Measurements from ENCODE around the gene RNF13.
"Not testable (repeated sequence)": the region's sequence is repeated elsewhere in the genome, so short reads cannot be mapped to it uniquely, and the experiment has no call there.

RNF13 gene

DNA sequence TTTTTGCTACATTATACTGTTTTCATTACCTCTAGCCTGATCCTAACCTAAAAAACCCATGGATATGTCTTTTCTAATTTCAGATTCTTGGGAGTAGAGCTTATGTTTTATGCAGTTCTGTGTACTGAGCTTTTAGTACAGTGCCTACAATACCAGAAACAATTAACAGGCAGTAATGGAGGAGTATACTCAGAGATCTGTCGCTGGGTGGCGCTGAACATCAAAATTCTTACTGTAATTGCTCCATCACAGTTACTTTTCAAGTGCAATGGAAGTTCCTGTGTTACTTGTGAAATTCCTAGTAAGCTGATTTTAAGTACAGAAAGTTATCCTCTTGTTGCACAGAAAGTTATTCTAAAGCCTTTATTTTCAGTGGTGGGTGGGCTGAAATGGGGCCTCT is 66.9 kb downstream of the RNF13 start:
- Histone ChIP-seq H2AFZ (ENCODE audit: insufficient read depth, low read length, poor library complexity) (no peak overlapping the region), H3K27me3 (ENCODE audit: insufficient read depth, low read length) (no peaks in the 10 kb centered on the region)

DNA sequence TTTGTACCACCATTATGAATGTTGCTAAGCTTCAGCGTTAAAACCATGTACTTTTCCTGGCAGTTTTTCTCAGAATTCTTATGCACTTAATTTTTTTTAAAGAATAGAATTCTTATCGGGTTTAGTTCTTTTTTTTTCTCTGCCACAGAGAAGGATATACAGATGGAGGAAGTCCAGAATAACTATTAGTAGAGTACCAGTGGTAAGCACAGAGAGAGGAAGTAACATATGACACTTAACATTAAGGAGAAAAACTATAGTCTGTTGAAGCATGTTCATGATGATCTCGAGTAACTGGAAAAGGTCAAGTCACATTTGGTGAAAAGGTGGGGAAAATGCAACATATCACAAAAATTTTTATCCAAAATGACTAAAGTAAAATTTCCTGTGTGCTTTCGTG is 68.9 kb downstream of the RNF13 start:
- H3K4me3 ChIP-seq (ENCODE audit: low read depth, low read length): no peak overlapping the region
- no peak overlapping the region for H4K91ac ChIP-seq (ENCODE audit: low read depth, low read length)
- H3K27ac ChIP-seq (ENCODE audit: low read depth, low read length): no peak overlapping the region
- DNase-seq: peak in 1 of 2 donors; percentile 1
- H2AFZ ChIP-seq (ENCODE audit: insufficient read depth, low read length, poor library complexity): no peak overlapping the region
- H3K4ac ChIP-seq (ENCODE audit: low read depth, low read length): no peak overlapping the region
- H3K27me3 ChIP-seq (ENCODE audit: insufficient read depth, low read length): no peaks in the 10 kb centered on the region
- no peak overlapping the region for H2BK120ac ChIP-seq (ENCODE audit: insufficient read depth, low read length, poor library complexity)
- no peaks in the 10 kb centered on the region for H3K79me1 ChIP-seq (ENCODE audit: low read length)
- no peak overlapping the region for H2BK12ac ChIP-seq (ENCODE audit: low read length)
- no peak overlapping the region for H2BK5ac ChIP-seq (ENCODE audit: low read depth, low read length, poor library complexity)
- H2AK5ac ChIP-seq (ENCODE audit: low read length): no peak overlapping the region
- no peaks in the 10 kb centered on the region for H3K4me1 ChIP-seq (ENCODE audit: control insufficient read depth in 1 of 2, insufficient read depth in 2 of 2, low read length in 2 of 2)
- no peak overlapping the region for H3K4me2 ChIP-seq (ENCODE audit: low read length)
- H3K23ac ChIP-seq (ENCODE audit: low read length): no peak overlapping the region
- H3K18ac ChIP-seq (ENCODE audit: low read length): no peak overlapping the region
- H3K79me2 ChIP-seq (ENCODE audit: control insufficient read depth, insufficient read depth, low read length, poor library complexity): no peaks in the 10 kb centered on the region
- H4K8ac ChIP-seq (ENCODE audit: low read depth, low read length): no peak overlapping the region
- H3K9ac ChIP-seq (ENCODE audit: low read length): no peak overlapping the region
- H3K14ac ChIP-seq (ENCODE audit: low read length): no peak overlapping the region
- no peaks in the 10 kb centered on the region for H3K9me3 ChIP-seq (ENCODE audit: insufficient read depth, low read depth, low read length)
- no CpG with 5 or more reads among the region's 4 CpGs for WGBS (ENCODE audit: extremely low coverage, insufficient coverage, insufficient read length)
- H3K36me3 ChIP-seq (ENCODE audit: control insufficient read depth in 1 of 2, insufficient read depth in 2 of 2, low read length in 2 of 2): no peaks in the 10 kb centered on the region
- H4K12ac ChIP-seq (ENCODE audit: low read depth, low read length): no peak overlapping the region

More for the DNA sequence above, 66.9 kb downstream of the RNF13 start:
- H3K36me3 ChIP-seq (ENCODE audit: control insufficient read depth in 1 of 2, insufficient read depth in 2 of 2, low read length in 2 of 2): no peaks in the 10 kb centered on the region
- H4K8ac ChIP-seq (ENCODE audit: low read depth, low read length): no peak overlapping the region
- H2BK5ac ChIP-seq (ENCODE audit: low read depth, low read length, poor library complexity): no peak overlapping the region
- peak; percentile 70 to 79 for DNase-seq
- no peak overlapping the region for H2AK5ac ChIP-seq (ENCODE audit: low read length)
- no peak overlapping the region for H2BK12ac ChIP-seq (ENCODE audit: low read length)
- no peak overlapping the region for H3K4ac ChIP-seq (ENCODE audit: low read depth, low read length)
- no peak overlapping the region for H3K4me2 ChIP-seq (ENCODE audit: low read length)
- WGBS (ENCODE audit: extremely low coverage, insufficient coverage, insufficient read length): no CpG with 5 or more reads among the region's 2 CpGs
- no peaks in the 10 kb centered on the region for H3K79me1 ChIP-seq (ENCODE audit: low read length)
- H3K9ac ChIP-seq (ENCODE audit: low read length): no peak overlapping the region
- H3K79me2 ChIP-seq (ENCODE audit: control insufficient read depth, insufficient read depth, low read length, poor library complexity): no peaks in the 10 kb centered on the region
- H3K27ac ChIP-seq (ENCODE audit: low read depth, low read length): no peak overlapping the region
- H2BK120ac ChIP-seq (ENCODE audit: insufficient read depth, low read length, poor library complexity): no peak overlapping the region
- H3K23ac ChIP-seq (ENCODE audit: low read length): no peak overlapping the region
- H4K12ac ChIP-seq (ENCODE audit: low read depth, low read length): no peak overlapping the region
- H4K91ac ChIP-seq (ENCODE audit: low read depth, low read length): no peak overlapping the region
- no peak overlapping the region for H3K18ac ChIP-seq (ENCODE audit: low read length)
- H3K9me3 ChIP-seq (ENCODE audit: insufficient read depth, low read depth, low read length): no peaks in the 10 kb centered on the region
- H3K14ac ChIP-seq (ENCODE audit: low read length): no peak overlapping the region
- no peaks in the 10 kb centered on the region for H3K4me1 ChIP-seq (ENCODE audit: control insufficient read depth in 1 of 2, insufficient read depth in 2 of 2, low read length in 2 of 2)
- no peak overlapping the region for H3K4me3 ChIP-seq (ENCODE audit: low read depth, low read length)

DNA sequence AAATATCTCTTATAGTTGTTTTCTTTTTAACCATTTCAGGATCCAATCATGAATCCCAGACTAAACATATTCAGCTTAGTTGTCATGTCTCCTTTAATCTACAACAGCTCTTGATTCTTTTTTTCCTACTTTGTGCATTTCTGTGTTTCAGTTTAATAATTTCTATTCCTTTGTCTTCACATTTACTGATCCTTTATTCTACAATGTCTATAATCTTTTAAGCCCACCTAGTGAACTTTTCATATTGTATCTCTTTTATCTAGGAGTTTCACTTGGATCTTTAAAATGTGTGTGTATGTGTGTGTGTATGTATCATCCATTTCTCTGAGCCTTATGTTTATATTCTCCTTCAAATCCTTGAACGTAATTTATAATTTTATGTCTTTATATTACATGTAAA is 70.1 kb downstream of the RNF13 start:
- no peak overlapping the region for H2AFZ ChIP-seq (ENCODE audit: insufficient read depth, low read length, poor library complexity)
- H3K27me3 ChIP-seq (ENCODE audit: insufficient read depth, low read length): no peaks in the 10 kb centered on the region
- no peaks in the 10 kb centered on the region for H3K4me1 ChIP-seq (ENCODE audit: control insufficient read depth in 1 of 2, insufficient read depth in 2 of 2, low read length in 2 of 2)
- no peak overlapping the region for H4K12ac ChIP-seq (ENCODE audit: low read depth, low read length)
- no peak overlapping the region for H4K91ac ChIP-seq (ENCODE audit: low read depth, low read length)
- H3K36me3 ChIP-seq (ENCODE audit: control insufficient read depth in 1 of 2, insufficient read depth in 2 of 2, low read length in 2 of 2): no peaks in the 10 kb centered on the region
- H3K23ac ChIP-seq (ENCODE audit: low read length): no peak overlapping the region
- no peak overlapping the region for H3K4me2 ChIP-seq (ENCODE audit: low read length)
- no peak overlapping the region for H3K18ac ChIP-seq (ENCODE audit: low read length)
- no peak overlapping the region for H3K4me3 ChIP-seq (ENCODE audit: low read depth, low read length)
- H2AK5ac ChIP-seq (ENCODE audit: low read length): no peak overlapping the region
- H3K4ac ChIP-seq (ENCODE audit: low read depth, low read length): no peak overlapping the region
- H4K8ac ChIP-seq (ENCODE audit: low read depth, low read length): no peak overlapping the region
- no peaks in the 10 kb centered on the region for H3K79me1 ChIP-seq (ENCODE audit: low read length)
- no peak overlapping the region for H3K14ac ChIP-seq (ENCODE audit: low read length)
- H3K79me2 ChIP-seq (ENCODE audit: control insufficient read depth, insufficient read depth, low read length, poor library complexity): no peaks in the 10 kb centered on the region
- H3K27ac ChIP-seq (ENCODE audit: low read depth, low read length): no peak overlapping the region
- no peak overlapping the region for H2BK120ac ChIP-seq (ENCODE audit: insufficient read depth, low read length, poor library complexity)
- no peaks in the 10 kb centered on the region for H3K9me3 ChIP-seq (ENCODE audit: insufficient read depth, low read depth, low read length)
- H2BK12ac ChIP-seq (ENCODE audit: low read length): no peak overlapping the region
- no CpG with 5 or more reads among the region's 1 CpG for WGBS (ENCODE audit: extremely low coverage, insufficient coverage, insufficient read length)
- no peak overlapping the region for H3K9ac ChIP-seq (ENCODE audit: low read length)
- no peak overlapping the region for H2BK5ac ChIP-seq (ENCODE audit: low read depth, low read length, poor library complexity)
- no peak for DNase-seq

DNA sequence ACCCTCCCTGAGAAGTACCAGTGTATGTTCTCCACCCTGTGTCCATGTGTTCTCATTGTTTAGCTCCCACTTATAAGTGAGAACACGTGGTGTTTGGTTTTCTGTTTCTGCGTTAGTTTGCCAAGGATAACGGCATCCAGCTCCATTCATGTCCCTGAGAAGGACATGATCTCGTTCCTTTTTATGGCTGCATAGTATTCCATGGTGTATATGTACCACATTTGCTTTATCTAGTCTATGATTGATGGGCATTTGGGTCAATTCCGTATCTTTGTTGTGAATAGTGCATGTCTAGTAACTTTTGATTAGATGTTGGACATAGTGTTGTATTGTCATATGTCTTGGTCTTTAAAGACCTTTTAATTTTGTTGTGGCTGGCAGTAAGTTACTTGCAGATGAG is 70.8 kb downstream of the RNF13 start:
- H3K18ac ChIP-seq (ENCODE audit: low read length); H3K14ac ChIP-seq (ENCODE audit: low read length); H3K27me3 ChIP-seq (ENCODE audit: insufficient read depth, low read length): not testable (repeated sequence)

More for the DNA sequence above, 70.8 kb downstream of the RNF13 start:
- H3K4me3 ChIP-seq (ENCODE audit: low read depth, low read length); H3K23ac ChIP-seq (ENCODE audit: low read length); H2BK5ac ChIP-seq (ENCODE audit: low read depth, low read length, poor library complexity); H3K4ac ChIP-seq (ENCODE audit: low read depth, low read length); H3K36me3 ChIP-seq (ENCODE audit: control insufficient read depth in 1 of 2, insufficient read depth in 2 of 2, low read length in 2 of 2); H2AFZ ChIP-seq (ENCODE audit: insufficient read depth, low read length, poor library complexity); H2BK120ac ChIP-seq (ENCODE audit: insufficient read depth, low read length, poor library complexity); H2BK12ac ChIP-seq (ENCODE audit: low read length); H3K9ac ChIP-seq (ENCODE audit: low read length); H4K12ac ChIP-seq (ENCODE audit: low read depth, low read length); DNase-seq; H3K79me1 ChIP-seq (ENCODE audit: low read length); H3K27ac ChIP-seq (ENCODE audit: low read depth, low read length); H3K4me2 ChIP-seq (ENCODE audit: low read length); H2AK5ac ChIP-seq (ENCODE audit: low read length); H3K79me2 ChIP-seq (ENCODE audit: control insufficient read depth, insufficient read depth, low read length, poor library complexity); H3K4me1 ChIP-seq (ENCODE audit: control insufficient read depth in 1 of 2, insufficient read depth in 2 of 2, low read length in 2 of 2); H4K91ac ChIP-seq (ENCODE audit: low read depth, low read length); H3K9me3 ChIP-seq (ENCODE audit: insufficient read depth, low read depth, low read length); H4K8ac ChIP-seq (ENCODE audit: low read depth, low read length): not testable (repeated sequence)
- no CpG with 5 or more reads among the region's 5 CpGs for WGBS (ENCODE audit: extremely low coverage, insufficient coverage, insufficient read length)

All from trophoblast cell (in vitro differentiated cells and primary cell).